ENCODE data around the gene MAEA. TPM values are rescaled to one million over a fixed set of nuclear protein-coding genes. Genes with fewer than 3 reads are reported as not detected.

Gene MAEA
- total and polyA plus RNA-seq, 8 donors, result 43.8 to 70.4 (median 56.1) TPM

- intact Hi-C loops (cut with DNase I), result loop anchor here in 1 of 2 donors (10.0 kb wide), 2 partner anchors 85 to 125 kb away; partner anchors contain the start of gene UVSSA
- no peaks in the 10 kb centered on the region for H3K36me3 ChIP-seq
- no peaks in the 10 kb centered on the region for H3K4me1 ChIP-seq
- DNase-seq, result no peak
- H3K27me3 ChIP-seq, result no peaks in the 10 kb centered on the region
- H3K27ac ChIP-seq, result no peak overlapping the region
- no peak for TF ChIP-seq CTCF (IDR thresholded peaks at IDR 0.05)
- H3K9me3 ChIP-seq, result peaks cover 0 to 10% of the 10 kb centered on the region in 2 donors
- H3K4me3 ChIP-seq, result no peak overlapping the region
- no peak for ATAC-seq
These were observed 29.7 kb upstream of the MAEA start for GRCh38 chr4:1259966-1260365.

GRCh38 chr4:1260418-1261106 is 29.1 kb upstream of the MAEA start:
- Histone ChIP-seq H3K27ac (no peak overlapping the region), H3K4me3 (no peak overlapping the region), H3K9me3 (peaks cover 0 to 4% of the 10 kb centered on the region in 2 donors), H3K4me1 (no peaks in the 10 kb centered on the region), H3K36me3 (no peaks in the 10 kb centered on the region), H3K27me3 (no peaks in the 10 kb centered on the region)
- ATAC-seq (no peak), DNase-seq (peak in 1 of 4 donors; percentile 34)
- intact Hi-C loops (cut with DNase I), result loop anchor here in 1 of 2 donors (10.0 kb wide), 1 partner anchor 126 kb away; no protein-coding TSS in a partner anchor
- TF ChIP-seq CTCF (IDR thresholded peaks at IDR 0.05), result no peak

- no peaks in the 10 kb centered on the region for H3K27me3 ChIP-seq
- no peak for TF ChIP-seq CTCF (IDR thresholded peaks at IDR 0.05)
- H3K9me3 ChIP-seq, result peaks cover 0 to 2% of the 10 kb centered on the region in 2 donors
- no peaks in the 10 kb centered on the region for H3K4me1 ChIP-seq
- peak in 1 of 4 donors; percentile 61 for DNase-seq
- no peak overlapping the region for H3K27ac ChIP-seq
- no peaks in the 10 kb centered on the region for H3K36me3 ChIP-seq
- no peak for ATAC-seq
- intact Hi-C loops (cut with DNase I), result loop anchor here in 1 of 2 donors (10.0 kb wide), 1 partner anchor 127 kb away; no protein-coding TSS in a partner anchor
- no peak overlapping the region for H3K4me3 ChIP-seq
These were observed 28.4 kb upstream of the MAEA start for GRCh38 chr4:1261107-1261928.

GRCh38 chr4:1264942-1265341 is 24.7 kb upstream of the MAEA start:
- TF ChIP-seq CTCF (IDR thresholded peaks at IDR 0.05), result no peak
- H3K27ac ChIP-seq, result no peak overlapping the region
- intact Hi-C loops (cut with DNase I), result loop anchor here in 1 of 2 donors (10.0 kb wide), 1 partner anchor 130 kb away; no protein-coding TSS in a partner anchor
- no peaks in the 10 kb centered on the region for H3K27me3 ChIP-seq
- H3K4me1 ChIP-seq, result no peaks in the 10 kb centered on the region
- H3K9me3 ChIP-seq, result peaks cover 0 to 13% of the 10 kb centered on the region in 2 donors
- no peak for ATAC-seq
- no peak overlapping the region for H3K4me3 ChIP-seq
- no peak for DNase-seq
- H3K36me3 ChIP-seq, result no peaks in the 10 kb centered on the region

GRCh38 chr4:1265351-1265750 is 24.3 kb upstream of the MAEA start:
- intact Hi-C loops (cut with DNase I), result loop anchor here in 1 of 2 donors (10.0 kb wide), 1 partner anchor 131 kb away; no protein-coding TSS in a partner anchor
- no peak overlapping the region for H3K4me3 ChIP-seq
- ATAC-seq (no peak), DNase-seq (no peak)
- TF ChIP-seq CTCF (IDR thresholded peaks at IDR 0.05), result no peak
- no peaks in the 10 kb centered on the region for H3K4me1 ChIP-seq
- no peaks in the 10 kb centered on the region for H3K27me3 ChIP-seq
- H3K27ac ChIP-seq, result no peak overlapping the region
- no peaks in the 10 kb centered on the region for H3K36me3 ChIP-seq
- peaks cover 0 to 13% of the 10 kb centered on the region in 2 donors for H3K9me3 ChIP-seq
